Cardiac fibroblast (primary cell): ENCODE results near the gene TMC3.

ENCODE experiments used
- DNase-seq, 2 donors: peaks; one replicate each; pipeline versions ENCODE4 v3.0.0 to v3.0.0-alpha.2; 2010; ENCODE audit warnings: low read depth in 2 of 2
- H3K4me3 ChIP-seq, 2 donors: replicated peaks in 1 of 2; 1 replicate in 1 of 2; 2 replicates in 1 of 2; pipeline ENCODE4 v1.5.1; 2011; ENCODE audit warnings: low read depth in 2 of 2, low read length in 2 of 2, mild to moderate bottlenecking in 2 of 2, moderate library complexity in 1 of 2
- CTCF ChIP-seq: IDR thresholded peaks from one replicate; pipeline ENCODE4 v1.5.1; 2011; ENCODE audit warnings: low read depth, mild to moderate bottlenecking, low read length, inconsistent platforms

The TMC3 gene

GRCh38 chr15:81281456-81281735 is 92.6 kb downstream of the TMC3 start:
- DNase-seq: no peak
- H3K4me3 ChIP-seq: no peak overlapping the region
- no peak for TF ChIP-seq CTCF
